Stimulated activated CD4-positive, alpha-beta T cell treated with anti-CD3 and anti-CD28 coated beads, Interleukin-15, amount 100 ng/mL, for 24 hours (primary cell): ENCODE measurements around the gene LRRTM3.

ENCODE experiments used
- DNase-seq: peaks from one replicate; pipeline ENCODE4 v3.0.0-alpha.2; 2020

LRRTM3 gene

GRCh38 chr10:66940965-66941364 lies 15.1 kb downstream of the LRRTM3 start:
- DNase-seq = no peak

- no peak for DNase-seq
Measured at GRCh38 chr10:66941491-66941890, 15.7 kb downstream of the LRRTM3 start.

- no peak for DNase-seq
Measured at GRCh38 chr10:66942407-66942806, 16.6 kb downstream of the LRRTM3 start.

GRCh38 chr10:66943590-66943989 lies 17.8 kb downstream of the LRRTM3 start:
- DNase-seq = no peak

- DNase-seq = no peak
Measured at GRCh38 chr10:66951896-66952295, 26.1 kb downstream of the LRRTM3 start.

- DNase-seq = no peak
Measured at GRCh38 chr10:66958466-66958865, 32.6 kb downstream of the LRRTM3 start.

GRCh38 chr10:66964946-66965345 lies 39.1 kb downstream of the LRRTM3 start:
- DNase-seq = no peak

- no peak for DNase-seq
Measured at GRCh38 chr10:66980246-66980815, 54.5 kb downstream of the LRRTM3 start.

GRCh38 chr10:66981361-66982052 lies 55.7 kb downstream of the LRRTM3 start:
- DNase-seq = no peak

- no peak for DNase-seq
Measured at GRCh38 chr10:66982053-66982420, 56.2 kb downstream of the LRRTM3 start.

GRCh38 chr10:66982792-66983474 lies 57.1 kb downstream of the LRRTM3 start:
- no peak for DNase-seq

GRCh38 chr10:66983475-66983818 lies 57.6 kb downstream of the LRRTM3 start:
- no peak for DNase-seq

- DNase-seq = no peak
Measured at GRCh38 chr10:66990143-66990830, 64.5 kb downstream of the LRRTM3 start.

GRCh38 chr10:66996996-66997395 lies 71.2 kb downstream of the LRRTM3 start:
- no peak for DNase-seq

- no peak for DNase-seq
Measured at GRCh38 chr10:66999762-67000545, 74.1 kb downstream of the LRRTM3 start.

GRCh38 chr10:67004690-67005089 lies 78.9 kb downstream of the LRRTM3 start:
- DNase-seq = no peak

- no peak for DNase-seq
Measured at GRCh38 chr10:67005981-67006380, 80.1 kb downstream of the LRRTM3 start.

- DNase-seq = no peak
Measured at GRCh38 chr10:67011480-67011879, 85.6 kb downstream of the LRRTM3 start.

- no peak for DNase-seq
Measured at GRCh38 chr10:67011981-67012380, 86.1 kb downstream of the LRRTM3 start.

- DNase-seq = no peak
Measured at GRCh38 chr10:67015225-67015624, 89.4 kb downstream of the LRRTM3 start.

- DNase-seq = no peak
Measured at GRCh38 chr10:67017218-67017617, 91.4 kb downstream of the LRRTM3 start.

- DNase-seq = no peak
Measured at GRCh38 chr10:67022099-67022498, 96.3 kb downstream of the LRRTM3 start.

GRCh38 chr10:67033878-67034277 lies 108.0 kb downstream of the LRRTM3 start:
- DNase-seq = no peak
